ENCODE data around the gene GALNT2.

Gene GALNT2

DNA sequence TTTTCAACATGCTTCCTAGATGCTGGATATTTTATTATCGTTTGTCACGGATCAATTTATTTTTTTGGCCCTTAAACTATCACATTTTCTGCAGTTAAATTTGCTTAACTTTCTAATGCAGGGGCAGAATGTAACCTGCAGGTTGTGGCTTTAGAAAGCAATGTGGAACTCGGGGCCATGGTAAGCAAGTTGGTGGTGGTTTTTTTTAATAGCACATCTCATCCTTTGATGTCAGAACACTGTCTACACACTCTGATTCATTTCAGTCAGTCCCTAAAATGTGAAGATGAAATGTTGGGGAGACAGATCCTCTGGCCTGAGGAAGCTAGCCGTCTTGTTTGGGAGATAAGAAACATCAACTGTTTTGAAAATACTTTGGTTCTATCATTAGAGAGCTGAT, 89.5 kb downstream of the GALNT2 start:
- H3K4me1 ChIP-seq (ENCODE audit: control insufficient read depth, insufficient read depth, low read length), result no peaks in the 10 kb centered on the region
- H3K27me3 ChIP-seq (ENCODE audit: control insufficient read depth, insufficient read depth, low read length), result no peaks in the 10 kb centered on the region
- H3K4me3 ChIP-seq (ENCODE audit: low read length), result no peak overlapping the region
- H3K27ac ChIP-seq (ENCODE audit: low read depth, low read length), result no peak overlapping the region
- H3K9ac ChIP-seq (ENCODE audit: low read length), result no peak overlapping the region
- no peaks in the 10 kb centered on the region for H3K36me3 ChIP-seq (ENCODE audit: control insufficient read depth, insufficient read depth, low read length)

DNA sequence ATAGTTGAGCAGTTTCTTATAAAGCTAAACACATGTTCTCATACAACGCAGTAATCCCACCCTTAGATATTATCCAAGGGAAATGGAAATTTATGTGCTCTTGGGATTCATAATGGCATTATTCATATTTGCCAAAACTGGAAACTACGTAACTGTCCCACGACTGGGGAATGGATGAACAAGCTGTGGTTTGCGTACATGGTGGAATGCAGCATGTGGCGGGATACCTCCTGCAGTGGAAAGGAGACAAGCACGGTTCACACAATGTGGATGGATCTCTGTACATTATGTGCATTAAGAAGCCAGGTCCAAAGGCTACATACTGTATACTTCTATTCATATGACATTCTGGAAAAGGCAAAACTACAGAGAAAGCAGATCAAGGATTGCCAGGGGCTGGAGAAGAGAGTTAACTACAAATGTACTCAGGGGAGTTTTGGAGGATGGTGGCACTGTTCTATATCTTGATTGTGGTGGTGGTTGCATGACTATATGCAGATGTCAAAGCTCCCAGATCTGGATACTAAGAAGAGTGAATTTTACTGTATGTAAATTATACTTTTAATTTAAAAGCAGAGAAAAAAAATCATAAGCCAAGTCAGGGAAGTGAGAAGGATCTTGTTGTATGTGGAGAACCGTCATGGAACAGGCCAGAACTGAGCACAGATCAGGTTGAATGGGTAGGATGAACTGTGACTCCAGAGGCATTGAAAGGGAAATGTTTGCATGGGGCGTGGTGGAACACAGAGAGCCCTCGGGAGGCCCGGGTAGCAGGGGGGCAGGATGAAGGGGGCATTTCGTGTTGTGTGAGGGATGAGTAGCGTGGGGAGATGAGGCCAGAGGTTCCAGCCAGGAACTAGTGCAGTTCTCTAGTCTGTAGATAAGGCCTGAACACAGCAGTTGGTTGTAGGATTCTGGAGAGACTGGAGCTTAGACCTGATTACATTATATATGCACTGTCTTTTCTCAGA, 90.7 kb downstream of the GALNT2 start:
- H3K9ac ChIP-seq (ENCODE audit: low read length), result no peak overlapping the region
- H3K27me3 ChIP-seq (ENCODE audit: control insufficient read depth, insufficient read depth, low read length), result no peaks in the 10 kb centered on the region
- H3K4me1 ChIP-seq (ENCODE audit: control insufficient read depth, insufficient read depth, low read length), result no peaks in the 10 kb centered on the region
- H3K36me3 ChIP-seq (ENCODE audit: control insufficient read depth, insufficient read depth, low read length), result no peaks in the 10 kb centered on the region
- H3K27ac ChIP-seq (ENCODE audit: low read depth, low read length), result no peak overlapping the region
- no peak overlapping the region for H3K4me3 ChIP-seq (ENCODE audit: low read length)

DNA sequence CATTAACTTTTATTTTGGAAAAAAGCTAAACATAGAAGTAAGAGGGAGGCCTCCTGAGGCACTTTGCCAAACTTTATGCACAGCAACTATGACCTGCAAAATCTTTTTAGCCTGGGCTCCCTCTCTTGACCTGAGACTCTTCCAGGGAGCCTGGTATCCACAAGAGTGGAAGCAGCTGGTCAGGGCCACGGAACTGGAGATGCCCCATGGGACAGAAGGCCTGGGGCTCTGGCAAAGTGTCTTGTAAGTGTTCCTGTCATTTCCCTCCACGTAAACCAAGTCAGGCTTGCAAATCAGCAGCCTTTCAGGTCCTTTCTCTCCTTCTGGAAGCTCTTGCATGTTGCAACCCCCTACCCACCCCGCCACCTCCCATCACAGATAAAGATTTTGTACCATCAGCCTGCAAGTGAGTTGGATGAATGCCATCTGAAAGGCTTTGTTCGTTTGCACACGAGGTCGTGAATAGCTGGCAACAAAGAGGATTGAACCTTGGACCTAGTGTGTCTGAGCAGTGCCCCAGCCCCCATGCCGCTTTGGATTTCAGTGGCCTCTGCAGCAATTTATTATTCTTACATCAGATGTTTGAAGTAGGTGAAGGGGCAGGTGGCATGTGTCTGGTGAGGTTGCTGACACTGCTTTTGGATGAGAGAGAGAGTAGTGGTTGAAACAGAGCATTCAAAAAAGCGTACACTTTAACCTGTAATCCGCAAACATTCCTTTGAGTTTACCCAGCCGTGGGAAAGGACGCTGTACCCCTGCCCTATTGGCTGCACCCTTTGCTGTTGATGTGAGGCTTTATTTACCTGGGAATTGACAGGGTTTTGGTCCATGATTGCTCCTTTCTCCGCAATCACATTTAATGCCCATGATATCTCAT, 91.6 kb downstream of the GALNT2 start:
- H3K4me3 ChIP-seq (ENCODE audit: low read length), result no peak overlapping the region

DNA sequence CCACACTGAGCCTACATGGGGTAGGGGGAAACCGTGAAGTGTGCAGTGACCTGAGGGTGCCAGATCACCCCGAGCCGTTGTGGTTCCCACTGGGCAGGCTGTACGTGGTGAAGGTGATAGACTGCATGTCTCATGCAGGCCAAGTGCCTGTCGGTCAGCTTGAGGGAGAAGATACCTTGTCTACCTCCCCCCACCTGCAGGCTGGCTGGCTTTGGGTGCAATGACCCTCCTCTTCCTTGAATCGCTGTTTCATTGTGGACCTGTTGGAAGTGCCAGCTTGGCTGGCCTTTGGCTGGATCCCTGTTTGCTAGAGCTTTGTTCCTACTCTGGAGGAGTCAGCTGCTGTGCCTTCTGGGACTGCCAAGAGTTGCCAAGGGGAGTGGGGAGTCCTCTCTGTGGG, 92.5 kb downstream of the GALNT2 start:
- Histone ChIP-seq H3K4me1 (ENCODE audit: control insufficient read depth, insufficient read depth, low read length) (no peaks in the 10 kb centered on the region), H3K36me3 (ENCODE audit: control insufficient read depth, insufficient read depth, low read length) (no peaks in the 10 kb centered on the region), H3K27me3 (ENCODE audit: control insufficient read depth, insufficient read depth, low read length) (no peaks in the 10 kb centered on the region), H3K4me3 (ENCODE audit: low read length) (no peak overlapping the region), H3K9ac (ENCODE audit: low read length) (no peak overlapping the region), H3K27ac (ENCODE audit: low read depth, low read length) (no peak overlapping the region)

More for the DNA sequence above, 91.6 kb downstream of the GALNT2 start:
- Histone ChIP-seq H3K27me3 (ENCODE audit: control insufficient read depth, insufficient read depth, low read length) (no peaks in the 10 kb centered on the region), H3K9ac (ENCODE audit: low read length) (no peak overlapping the region), H3K27ac (ENCODE audit: low read depth, low read length) (no peak overlapping the region), H3K4me1 (ENCODE audit: control insufficient read depth, insufficient read depth, low read length) (no peaks in the 10 kb centered on the region), H3K36me3 (ENCODE audit: control insufficient read depth, insufficient read depth, low read length) (no peaks in the 10 kb centered on the region)

DNA sequence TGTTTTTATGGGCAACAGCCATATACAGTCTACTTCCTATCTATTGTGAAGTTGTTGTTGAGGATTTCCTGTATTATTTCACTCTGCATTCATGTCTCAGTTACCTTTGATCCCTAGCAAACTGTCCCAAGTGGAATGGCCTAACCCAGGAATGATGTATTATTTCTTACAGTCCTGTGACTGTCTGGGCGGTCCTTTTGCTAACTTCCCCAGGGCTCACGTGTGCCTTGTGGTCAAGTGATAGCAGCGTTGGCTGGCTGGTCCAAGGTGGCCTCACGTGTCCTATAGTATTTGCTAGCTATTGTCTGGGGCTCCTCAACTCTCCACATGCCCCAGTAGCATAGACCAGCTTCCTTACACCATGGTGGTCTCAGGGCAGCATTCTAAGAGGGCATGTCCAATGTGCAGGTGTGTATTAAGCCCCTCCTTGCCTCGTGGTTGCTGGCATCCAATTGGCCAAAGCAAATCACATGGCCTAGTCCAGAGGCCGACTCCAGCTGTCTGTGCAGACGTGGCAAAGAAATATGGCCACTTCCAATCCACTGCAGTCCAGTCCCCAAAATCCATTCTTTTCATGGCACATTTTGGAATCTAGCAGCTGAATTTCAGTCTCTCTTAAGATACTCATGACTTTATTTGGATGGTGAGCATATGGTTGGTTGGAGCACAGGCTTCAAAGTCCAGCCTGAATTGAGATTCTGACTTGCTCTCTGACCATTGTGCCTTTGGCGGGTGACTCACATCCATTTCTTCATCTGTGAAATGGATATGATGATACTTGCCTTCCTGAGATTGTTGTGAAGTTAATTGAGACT, 94.1 kb downstream of the GALNT2 start:
- Histone ChIP-seq H3K9ac (ENCODE audit: low read length) (no peak overlapping the region), H3K27me3 (ENCODE audit: control insufficient read depth, insufficient read depth, low read length) (no peaks in the 10 kb centered on the region), H3K36me3 (ENCODE audit: control insufficient read depth, insufficient read depth, low read length) (no peaks in the 10 kb centered on the region), H3K27ac (ENCODE audit: low read depth, low read length) (no peak overlapping the region), H3K4me1 (ENCODE audit: control insufficient read depth, insufficient read depth, low read length) (no peaks in the 10 kb centered on the region), H3K4me3 (ENCODE audit: low read length) (no peak overlapping the region)

DNA sequence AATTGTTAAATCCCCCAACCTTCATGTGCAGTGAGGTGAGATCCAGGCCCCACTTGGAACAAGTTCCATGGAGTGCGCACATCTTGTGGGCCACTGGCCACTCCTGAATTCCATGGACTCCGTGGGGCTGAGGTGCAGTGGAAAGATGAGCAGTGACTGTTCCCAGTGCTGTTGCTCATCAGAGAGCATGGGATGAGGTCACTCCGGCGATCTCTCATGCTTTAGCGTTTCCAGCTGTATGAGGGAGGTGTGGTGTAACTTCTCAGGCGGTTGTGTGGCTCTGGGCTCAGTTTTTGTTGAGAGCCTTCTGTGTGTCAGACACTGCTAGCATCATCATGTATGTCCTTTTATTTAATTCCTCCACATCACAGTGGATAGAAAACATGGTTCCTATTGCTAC, 96.2 kb downstream of the GALNT2 start:
- no peaks in the 10 kb centered on the region for H3K36me3 ChIP-seq (ENCODE audit: control insufficient read depth, insufficient read depth, low read length)
- no peak overlapping the region for H3K27ac ChIP-seq (ENCODE audit: low read depth, low read length)
- H3K9ac ChIP-seq (ENCODE audit: low read length), result no peak overlapping the region
- no peaks in the 10 kb centered on the region for H3K27me3 ChIP-seq (ENCODE audit: control insufficient read depth, insufficient read depth, low read length)
- H3K4me3 ChIP-seq (ENCODE audit: low read length), result no peak overlapping the region
- no peaks in the 10 kb centered on the region for H3K4me1 ChIP-seq (ENCODE audit: control insufficient read depth, insufficient read depth, low read length)

DNA sequence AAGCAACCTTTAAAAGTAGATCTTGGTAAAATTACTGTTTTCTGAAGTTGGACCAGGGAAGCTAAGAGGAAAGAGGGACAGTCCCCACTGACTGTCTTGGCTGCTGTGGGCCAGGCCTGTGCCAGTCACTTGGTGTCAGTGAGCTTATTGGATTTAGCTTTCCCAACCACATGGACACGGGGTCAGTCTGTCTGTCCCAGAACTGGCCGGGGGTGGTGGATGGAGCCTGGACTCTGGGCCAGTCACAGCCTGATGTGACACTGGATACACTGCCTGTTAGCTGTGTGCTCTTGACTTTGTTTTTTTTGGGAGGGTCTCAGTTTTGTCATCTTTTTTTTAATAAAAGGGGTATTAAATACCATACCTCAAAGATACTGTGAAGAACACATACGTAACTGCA, 96.7 kb downstream of the GALNT2 start:
- Histone ChIP-seq H3K9ac (ENCODE audit: low read length) (no peak overlapping the region), H3K27me3 (ENCODE audit: control insufficient read depth, insufficient read depth, low read length) (no peaks in the 10 kb centered on the region), H3K27ac (ENCODE audit: low read depth, low read length) (no peak overlapping the region), H3K36me3 (ENCODE audit: control insufficient read depth, insufficient read depth, low read length) (no peaks in the 10 kb centered on the region), H3K4me3 (ENCODE audit: low read length) (no peak overlapping the region), H3K4me1 (ENCODE audit: control insufficient read depth, insufficient read depth, low read length) (no peaks in the 10 kb centered on the region)

DNA sequence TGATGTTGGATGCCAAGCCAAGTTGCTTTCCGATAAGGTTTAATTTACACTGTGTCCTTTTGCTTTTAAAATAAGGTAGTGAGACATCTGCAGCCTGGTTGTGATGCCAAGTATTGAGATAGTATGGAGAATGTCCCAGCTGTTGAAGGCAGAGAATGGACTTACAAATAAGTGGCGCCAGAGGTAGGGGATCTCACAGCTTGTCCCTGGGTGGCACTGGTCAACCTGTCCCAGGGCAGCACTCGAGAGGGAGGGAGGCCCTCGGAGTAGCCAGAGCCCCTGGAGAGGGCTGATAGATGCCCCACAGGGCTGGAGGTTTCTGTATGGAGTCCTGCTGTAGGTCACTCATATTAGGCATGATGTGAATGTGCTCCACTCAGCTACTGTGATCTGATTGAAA, 98.5 kb downstream of the GALNT2 start:
- no peaks in the 10 kb centered on the region for H3K4me1 ChIP-seq (ENCODE audit: control insufficient read depth, insufficient read depth, low read length)
- H3K27ac ChIP-seq (ENCODE audit: low read depth, low read length), result no peak overlapping the region
- H3K27me3 ChIP-seq (ENCODE audit: control insufficient read depth, insufficient read depth, low read length), result no peaks in the 10 kb centered on the region
- H3K9ac ChIP-seq (ENCODE audit: low read length), result no peak overlapping the region
- H3K4me3 ChIP-seq (ENCODE audit: low read length), result no peak overlapping the region
- H3K36me3 ChIP-seq (ENCODE audit: control insufficient read depth, insufficient read depth, low read length), result no peaks in the 10 kb centered on the region

DNA sequence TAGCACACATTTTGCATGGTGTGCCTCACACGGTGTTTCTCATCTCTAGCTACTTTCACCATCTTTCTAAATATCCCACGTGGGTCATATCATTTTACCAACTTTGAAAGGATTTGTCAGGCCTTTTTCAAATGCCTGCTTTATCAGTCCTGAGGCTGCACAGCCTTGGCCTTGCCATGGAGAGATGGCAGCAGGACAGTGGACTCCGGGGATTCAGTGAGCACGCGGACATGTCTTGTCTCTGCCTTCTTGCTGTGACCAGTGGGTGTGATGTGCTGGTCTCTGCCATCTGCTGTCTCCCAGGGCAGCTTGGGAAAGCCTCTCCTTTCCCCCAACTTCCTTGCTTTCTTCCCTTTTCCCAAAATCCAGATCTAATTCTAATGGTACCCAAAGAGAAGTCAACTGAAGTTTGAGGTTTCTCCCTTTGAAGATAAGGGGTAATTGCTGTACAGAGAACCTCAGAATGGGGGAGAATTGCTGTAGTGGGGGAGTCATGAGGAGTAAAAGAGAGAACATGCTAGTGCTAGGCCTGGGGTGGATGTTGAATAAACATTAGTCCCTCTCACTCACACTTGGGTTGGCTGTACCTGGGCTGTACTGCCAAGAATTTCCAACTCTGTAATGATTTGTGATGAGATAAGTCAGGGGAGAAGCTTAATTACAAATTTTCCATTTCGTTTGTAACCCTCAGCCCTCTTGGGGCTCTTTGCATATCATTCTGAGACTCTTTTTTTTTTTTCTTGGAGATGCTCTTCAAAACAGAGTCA, 99.5 kb downstream of the GALNT2 start:
- H3K36me3 ChIP-seq (ENCODE audit: control insufficient read depth, insufficient read depth, low read length), result no peaks in the 10 kb centered on the region
- H3K9ac ChIP-seq (ENCODE audit: low read length), result no peak overlapping the region
- no peak overlapping the region for H3K4me3 ChIP-seq (ENCODE audit: low read length)
- H3K4me1 ChIP-seq (ENCODE audit: control insufficient read depth, insufficient read depth, low read length), result no peaks in the 10 kb centered on the region
- no peak overlapping the region for H3K27ac ChIP-seq (ENCODE audit: low read depth, low read length)
- H3K27me3 ChIP-seq (ENCODE audit: control insufficient read depth, insufficient read depth, low read length), result no peaks in the 10 kb centered on the region

DNA sequence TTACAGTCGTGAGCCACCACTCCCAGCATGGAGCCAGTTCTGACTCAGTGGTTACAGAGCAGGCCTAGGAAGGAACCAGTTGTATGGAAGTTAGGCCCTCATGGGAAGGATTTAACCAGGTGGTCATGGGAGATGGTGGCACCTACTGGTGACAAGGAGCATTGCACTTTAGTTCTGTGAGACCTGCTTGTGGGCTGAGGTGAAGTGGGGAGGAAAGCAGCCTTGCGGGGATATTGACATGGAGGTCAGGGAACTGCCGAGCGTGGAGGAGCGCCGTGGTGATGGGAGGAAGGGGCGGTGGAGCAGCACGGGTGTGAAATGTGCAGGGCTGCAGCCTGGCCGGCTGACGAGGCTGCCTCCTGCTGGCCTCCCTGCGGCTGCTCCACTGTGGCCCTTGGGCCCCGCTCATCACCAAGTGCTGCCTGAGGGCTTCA, 100.4 kb downstream of the GALNT2 start:
- Histone ChIP-seq H3K27ac (ENCODE audit: low read depth, low read length) (no peak overlapping the region), H3K27me3 (ENCODE audit: control insufficient read depth, insufficient read depth, low read length) (no peaks in the 10 kb centered on the region), H3K4me3 (ENCODE audit: low read length) (no peak overlapping the region), H3K9ac (ENCODE audit: low read length) (no peak overlapping the region), H3K4me1 (ENCODE audit: control insufficient read depth, insufficient read depth, low read length) (no peaks in the 10 kb centered on the region), H3K36me3 (ENCODE audit: control insufficient read depth, insufficient read depth, low read length) (no peaks in the 10 kb centered on the region)

DNA sequence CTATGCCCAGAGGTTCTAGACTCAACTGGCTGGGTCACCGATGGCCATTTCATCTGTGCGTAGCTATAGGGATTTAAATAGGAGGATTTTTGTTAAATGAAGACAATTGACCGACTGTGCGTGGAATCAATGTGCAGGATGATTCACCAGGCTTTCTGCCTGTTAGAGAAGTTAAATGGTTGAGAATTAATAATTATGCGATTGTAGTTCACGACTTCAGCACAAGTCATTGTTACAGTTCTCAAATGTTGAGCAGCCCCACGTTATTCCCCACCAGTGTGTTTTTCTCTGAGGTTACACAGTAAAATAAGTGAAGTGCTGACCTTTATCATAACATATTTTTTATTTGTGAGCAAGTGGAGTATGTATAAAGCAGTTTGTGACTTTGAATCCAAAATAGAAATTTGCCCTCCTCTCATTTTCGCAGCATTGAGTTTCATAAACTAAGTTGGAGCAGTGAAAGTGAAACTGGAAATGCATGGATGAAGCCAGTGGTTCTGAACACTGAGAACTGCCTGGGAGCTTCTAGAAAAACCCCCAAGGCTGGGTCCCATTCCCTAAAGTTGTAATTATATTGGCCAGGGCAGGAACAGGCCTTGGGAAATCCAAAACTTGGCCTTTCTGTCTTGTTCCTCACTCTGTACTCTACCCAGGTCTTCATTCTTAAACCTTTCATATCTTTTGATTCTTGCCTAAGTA, 102.6 kb downstream of the GALNT2 start:
- Histone ChIP-seq H3K9ac (ENCODE audit: low read length) (no peak overlapping the region), H3K27me3 (ENCODE audit: control insufficient read depth, insufficient read depth, low read length) (no peaks in the 10 kb centered on the region), H3K4me1 (ENCODE audit: control insufficient read depth, insufficient read depth, low read length) (no peaks in the 10 kb centered on the region), H3K27ac (ENCODE audit: low read depth, low read length) (peak overlapping the region; percentile 23), H3K4me3 (ENCODE audit: low read length) (peak overlapping the region; percentile 31), H3K36me3 (ENCODE audit: control insufficient read depth, insufficient read depth, low read length) (no peaks in the 10 kb centered on the region)

Data from rectal smooth muscle tissue (tissue), 1 donor.